NCI-H510A treated with DMSO at 0.1 percent for 48 hours (cell line): Measurements from ENCODE around the gene PHF11.

Experiments used
- DNase-seq: peaks from one replicate; lab custom pipeline; 2025; lab: John Stamatoyannopoulos, UW

Gene PHF11

DNA sequence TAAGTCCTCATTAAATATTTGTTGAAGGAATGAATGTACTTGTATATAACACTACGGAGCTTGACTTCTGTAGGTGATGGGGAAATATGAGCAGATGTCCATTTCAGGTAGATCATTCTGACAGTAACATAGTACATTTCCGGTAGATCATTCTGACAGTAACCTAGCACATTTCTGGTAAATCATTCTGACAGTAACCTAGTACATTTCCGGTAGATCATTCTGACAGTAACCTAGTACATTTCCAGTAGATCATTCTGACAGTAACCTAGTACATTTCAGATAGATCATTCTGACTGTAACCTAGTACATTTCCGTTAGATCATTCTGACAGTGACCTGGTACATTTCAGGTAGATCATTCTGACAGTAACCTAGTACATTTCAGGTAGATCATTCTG lies 2.5 kb downstream of the PHF11 start:
- DNase-seq = no peak

DNA sequence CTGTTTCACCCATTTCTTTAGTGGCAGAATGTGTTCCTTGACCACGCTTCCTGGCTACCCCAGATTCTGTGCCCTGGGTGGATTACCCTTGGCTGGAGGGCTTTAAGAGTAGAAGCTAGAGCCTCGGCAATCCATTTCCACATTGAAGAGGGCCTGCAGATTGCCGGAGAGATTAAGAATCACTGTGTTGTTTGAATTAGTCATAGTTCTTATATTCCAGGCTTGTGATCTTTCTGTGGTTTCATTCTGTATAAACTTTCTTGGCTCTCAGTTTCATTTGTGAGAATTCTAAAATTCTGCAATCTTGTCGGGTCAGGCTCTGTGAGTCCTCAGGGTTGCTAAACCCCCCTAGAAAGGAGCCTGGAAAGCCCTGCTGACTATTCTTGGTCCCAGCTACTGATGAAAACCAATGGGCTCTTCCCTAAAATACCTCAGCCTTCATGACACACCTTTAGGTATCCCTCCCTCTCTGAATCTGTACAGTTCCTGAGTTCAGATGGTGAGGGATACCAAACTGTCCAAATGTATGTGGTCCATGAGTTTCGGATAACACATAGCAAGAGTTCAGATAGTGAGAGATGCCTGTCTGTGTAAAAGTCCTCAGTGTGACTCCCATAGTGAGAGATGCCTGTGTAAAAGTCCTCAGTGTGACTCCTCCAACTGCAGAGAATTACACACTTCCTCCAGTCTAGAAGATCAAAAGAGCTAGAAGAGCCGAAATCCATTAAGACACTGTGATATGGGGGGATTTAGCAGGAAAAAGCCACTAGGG lies 4.3 kb downstream of the PHF11 start:
- no peak for DNase-seq

DNA sequence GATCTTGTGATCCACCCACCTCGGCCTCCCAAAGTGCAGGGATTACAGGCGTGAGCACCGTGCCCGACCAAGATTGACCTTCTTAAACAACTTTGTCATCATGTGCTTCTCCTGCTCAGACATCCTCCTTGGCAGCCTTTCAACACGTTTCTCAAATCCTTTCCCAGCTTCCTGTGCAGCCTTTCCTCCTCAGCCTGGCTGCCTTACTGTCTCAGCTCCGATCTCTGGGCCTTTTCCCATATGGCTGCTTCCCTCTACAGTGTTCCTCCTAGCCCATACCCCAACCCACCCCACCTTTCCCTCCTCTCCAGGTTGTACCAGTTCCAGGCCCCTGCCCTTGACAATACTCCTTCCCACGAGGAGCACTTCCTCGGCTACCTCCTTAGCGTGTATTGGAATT lies 7.2 kb downstream of the PHF11 start:
- no peak for DNase-seq

DNA sequence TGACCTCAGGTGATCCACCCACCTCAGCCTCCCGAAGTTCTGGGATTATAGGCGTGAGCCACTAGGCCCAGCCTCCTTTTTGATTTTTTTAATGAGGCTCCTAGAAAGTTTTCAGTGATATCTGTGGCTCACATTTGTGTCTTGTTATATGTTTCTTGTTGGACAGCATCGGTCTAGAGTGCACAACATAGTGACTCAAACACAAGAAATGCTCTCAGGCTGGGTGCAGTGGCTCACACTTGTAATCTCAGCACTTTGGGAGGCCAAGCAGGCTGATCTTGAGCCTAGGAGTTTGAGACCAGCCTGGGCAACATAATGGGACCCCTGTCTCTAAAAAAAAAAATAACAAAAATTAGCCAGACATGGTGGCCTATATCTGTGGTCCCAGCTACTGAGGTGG lies 8.2 kb downstream of the PHF11 start:
- DNase-seq = no peak

DNA sequence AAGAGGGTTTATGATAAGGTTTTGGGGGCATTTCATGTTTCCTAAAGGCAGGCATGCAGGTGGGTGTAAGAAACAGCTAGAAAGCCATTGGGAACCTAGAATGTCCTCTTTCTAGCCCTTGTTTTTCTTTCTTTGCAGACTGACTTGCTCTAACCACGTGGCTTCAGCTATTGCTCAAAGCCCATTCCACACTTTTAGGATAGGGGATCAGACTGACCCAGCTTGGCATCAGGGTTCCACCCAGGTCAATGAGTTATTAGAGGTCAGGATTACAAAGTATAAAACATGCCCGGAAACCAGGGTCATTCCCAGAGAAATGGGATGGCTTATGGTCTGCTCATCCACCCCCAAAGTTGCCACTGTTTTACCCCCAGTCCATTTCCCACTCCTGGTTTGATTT lies 16.8 kb downstream of the PHF11 start:
- DNase-seq = no peak

DNA sequence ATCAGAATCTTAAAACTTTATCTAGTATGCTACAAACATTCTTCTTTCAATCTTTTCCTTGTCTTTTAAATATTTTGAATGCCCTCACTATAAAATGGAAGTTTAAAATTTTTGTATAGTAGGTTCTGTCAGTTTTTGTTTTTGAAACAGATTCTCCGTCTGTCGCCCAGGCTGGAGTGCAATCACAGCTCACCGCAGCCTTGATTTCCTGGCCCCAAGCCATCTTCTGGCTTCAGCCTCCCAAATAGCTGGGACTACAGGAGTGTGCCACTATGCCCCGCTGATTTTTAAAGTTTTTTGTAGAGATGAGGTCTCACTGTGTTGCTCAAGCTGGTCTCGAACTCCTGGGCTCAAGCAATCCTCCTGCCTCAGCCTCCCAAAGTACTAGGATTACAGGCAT lies 20.7 kb downstream of the PHF11 start:
- no peak for DNase-seq

DNA sequence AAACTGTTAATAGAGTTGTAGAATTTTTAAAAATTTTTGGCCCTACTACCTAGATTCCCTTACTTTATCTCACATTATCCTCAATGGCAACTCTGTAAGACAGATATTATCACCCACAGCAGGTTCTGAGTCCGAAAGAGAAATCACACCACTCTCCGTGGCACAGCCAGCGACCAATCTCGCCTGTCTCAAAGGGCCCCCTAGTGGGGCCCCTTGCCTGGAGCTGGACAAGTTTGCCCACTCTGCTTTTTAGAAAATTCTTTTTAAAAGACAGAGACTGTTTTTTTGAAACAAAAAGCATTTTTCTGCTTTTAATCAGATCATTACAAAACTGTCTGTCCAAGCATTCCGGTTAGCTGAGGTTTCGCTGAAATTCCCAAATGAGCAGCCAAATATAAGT lies 21.7 kb downstream of the PHF11 start:
- DNase-seq = no peak

DNA sequence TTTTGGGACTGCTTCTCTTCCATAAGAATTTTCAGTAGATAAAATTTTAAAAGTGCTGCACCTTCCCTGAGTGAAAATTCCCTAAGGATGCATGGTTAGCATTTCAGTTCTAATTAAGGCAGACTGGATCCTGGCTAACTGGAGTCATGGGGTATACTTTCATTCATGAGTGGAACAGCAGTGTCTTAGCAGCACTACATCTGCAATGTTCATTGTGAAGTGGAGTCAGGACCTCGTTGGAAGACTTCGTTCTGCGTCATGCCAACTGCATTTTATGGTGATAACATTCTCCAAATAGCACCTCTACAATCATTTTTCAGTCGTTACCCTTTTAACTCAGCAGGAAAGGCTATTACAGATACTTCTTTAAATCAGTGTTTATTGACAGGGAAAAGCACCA lies 25.5 kb downstream of the PHF11 start:
- no peak for DNase-seq

DNA sequence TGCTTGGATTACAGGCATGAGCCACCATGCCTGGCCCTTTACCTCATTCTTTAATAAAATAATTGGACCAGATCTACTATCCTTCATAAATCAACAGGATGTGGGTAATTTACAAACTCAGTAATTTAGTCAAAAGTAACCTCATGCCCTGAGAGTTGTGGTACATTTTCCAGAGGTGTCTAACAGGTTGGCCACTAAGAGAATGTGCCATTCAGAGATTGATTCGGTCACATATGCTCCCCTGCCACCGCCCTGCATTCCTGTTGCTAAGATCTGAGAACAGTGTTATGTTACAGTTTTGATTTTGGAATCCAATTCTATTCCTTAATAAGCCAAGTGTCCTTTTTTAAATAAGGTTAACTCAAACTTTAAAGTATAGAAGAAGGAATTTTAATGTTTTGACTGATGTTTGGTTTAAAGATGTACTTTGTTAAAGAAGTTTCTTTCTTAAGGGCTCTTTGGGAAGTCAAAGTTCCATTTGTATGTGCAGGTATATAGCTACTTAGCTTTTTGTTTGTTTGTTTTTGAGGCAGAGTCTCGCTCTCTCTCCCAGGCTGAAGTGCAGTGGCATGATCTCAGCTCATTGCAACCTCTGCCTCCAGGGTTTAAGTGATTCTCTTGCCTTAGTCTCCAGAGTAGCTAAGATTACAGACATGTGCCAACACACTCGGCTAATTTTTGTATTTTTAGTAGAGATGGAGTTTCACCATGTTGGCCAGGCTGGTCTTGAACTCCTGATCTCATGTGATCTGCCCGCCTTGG lies 29.2 kb downstream of the PHF11 start:
- no peak for DNase-seq

DNA sequence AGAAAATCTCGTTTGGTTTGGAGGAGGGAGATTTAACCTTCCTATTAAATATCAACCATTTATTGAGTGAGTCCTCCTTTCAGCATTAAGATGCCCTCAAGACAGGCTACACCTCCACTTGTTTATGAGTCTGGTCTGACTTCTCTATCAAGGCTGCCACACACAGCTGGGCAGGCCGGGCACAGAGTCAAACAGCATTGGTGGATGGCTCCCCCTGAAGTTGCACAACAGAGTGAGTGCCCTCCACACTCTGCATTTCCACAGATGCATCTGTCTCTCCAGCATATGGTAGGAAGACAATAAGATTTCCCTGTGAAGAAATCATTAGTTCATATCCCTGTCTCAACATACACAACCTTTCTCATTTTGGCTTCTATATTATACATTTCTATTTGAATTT lies 31.4 kb downstream of the PHF11 start:
- no peak for DNase-seq

DNA sequence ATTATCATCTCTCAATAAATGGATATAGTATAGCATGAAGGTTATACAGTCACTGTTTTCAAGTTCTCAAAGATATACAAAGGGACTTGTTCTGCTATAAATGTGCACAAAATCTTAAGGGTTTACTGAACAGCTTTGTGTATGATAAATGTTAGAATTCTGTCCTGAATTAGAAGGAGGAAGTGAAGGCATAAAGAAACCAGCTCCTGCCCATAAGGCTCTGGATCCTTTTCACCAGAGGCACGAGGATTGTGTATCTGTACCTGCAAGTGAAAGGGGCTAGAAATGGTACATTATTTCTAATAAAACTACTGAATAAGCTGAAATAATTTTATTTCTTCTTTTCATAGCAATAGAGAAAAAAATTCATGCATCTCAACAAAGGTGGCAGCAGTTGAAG lies 32.4 kb downstream of the PHF11 start:
- DNase-seq = no peak

DNA sequence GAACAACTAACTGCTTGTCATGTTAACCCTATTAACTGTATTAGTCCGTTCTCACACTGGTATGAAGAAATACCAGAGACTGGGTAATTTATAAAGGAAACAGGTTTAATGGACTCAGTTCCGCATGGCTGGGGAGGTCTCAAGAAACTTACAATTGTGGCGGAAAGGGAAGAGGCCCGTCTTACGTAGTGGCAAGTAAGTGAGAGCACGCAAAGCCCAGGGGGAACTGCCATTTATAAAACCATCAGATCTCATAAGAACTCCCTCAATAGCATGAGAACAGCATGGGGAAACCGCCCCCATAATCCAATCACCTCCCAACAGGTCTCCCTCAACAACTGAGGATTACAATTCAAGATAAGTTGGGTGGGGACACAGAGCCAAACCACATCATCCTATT lies 34.7 kb downstream of the PHF11 start:
- DNase-seq = no peak

DNA sequence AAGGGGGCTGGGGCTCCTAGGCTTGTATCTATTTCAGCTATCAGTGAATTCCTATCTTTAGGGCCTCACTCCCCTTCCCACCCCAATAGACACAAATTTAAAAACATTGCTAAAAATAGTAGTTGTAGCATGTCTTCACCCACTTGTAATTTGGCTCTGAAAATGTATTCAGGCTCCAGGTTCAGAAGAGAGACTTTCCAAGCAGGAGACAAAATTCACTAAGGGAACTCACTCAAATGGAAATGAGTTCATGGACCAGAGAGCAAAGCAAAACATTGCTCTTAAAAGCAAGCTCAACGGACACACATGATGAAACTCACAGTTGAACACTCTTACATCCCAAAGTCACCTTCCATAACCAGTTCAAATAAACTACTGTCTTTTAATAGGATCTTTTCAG lies 36.8 kb downstream of the PHF11 start:
- no peak for DNase-seq

DNA sequence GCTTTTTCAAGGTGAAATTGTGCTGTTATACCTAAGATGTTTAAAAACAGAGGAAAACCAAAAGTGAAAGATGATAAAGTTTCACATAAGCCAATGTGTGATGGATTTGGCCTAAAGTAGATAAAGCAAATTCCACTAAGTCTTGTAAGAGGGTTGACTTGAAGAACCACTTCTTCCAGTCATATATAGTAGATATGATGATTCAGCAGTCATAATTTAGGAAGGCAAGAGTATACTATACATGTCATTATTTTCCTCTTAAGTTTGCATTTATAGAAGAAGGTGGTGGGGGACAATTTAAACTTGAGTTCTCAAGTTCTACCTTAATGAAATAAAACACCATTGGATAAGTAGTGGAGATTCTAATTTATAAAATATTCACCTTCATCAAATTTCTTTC lies 37.3 kb downstream of the PHF11 start:
- DNase-seq = no peak

DNA sequence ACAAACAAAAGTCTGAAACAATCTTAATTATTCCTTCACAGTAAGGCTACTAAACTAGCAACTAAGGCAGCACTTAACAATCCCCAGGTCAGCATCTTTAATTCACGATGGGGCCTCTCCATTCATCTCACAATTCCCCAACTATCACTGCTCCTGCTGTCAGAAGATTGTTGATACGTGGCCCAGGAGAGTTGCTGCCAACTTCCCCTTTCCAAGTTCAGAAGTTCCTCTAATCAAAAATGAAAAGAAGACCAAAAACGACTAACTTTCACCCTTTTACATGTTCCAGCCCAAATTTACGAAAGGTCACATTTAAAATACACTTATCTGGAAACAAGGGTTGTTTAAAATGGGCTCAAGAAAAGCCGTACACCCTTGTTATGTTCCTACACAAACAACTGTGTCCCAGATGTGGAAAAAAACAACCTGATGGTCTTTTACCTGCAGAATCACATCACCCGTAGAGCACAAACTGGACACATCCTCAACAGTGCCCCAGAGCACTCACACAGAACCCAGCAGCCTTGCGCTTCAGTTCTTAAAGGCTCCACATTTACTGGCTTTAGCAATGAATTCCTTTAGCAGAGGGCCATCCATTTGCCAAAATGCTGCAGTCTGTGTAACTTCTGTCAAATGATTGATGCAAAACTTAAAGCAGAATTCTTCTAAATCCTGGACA lies 38.0 kb downstream of the PHF11 start:
- DNase-seq = no peak

DNA sequence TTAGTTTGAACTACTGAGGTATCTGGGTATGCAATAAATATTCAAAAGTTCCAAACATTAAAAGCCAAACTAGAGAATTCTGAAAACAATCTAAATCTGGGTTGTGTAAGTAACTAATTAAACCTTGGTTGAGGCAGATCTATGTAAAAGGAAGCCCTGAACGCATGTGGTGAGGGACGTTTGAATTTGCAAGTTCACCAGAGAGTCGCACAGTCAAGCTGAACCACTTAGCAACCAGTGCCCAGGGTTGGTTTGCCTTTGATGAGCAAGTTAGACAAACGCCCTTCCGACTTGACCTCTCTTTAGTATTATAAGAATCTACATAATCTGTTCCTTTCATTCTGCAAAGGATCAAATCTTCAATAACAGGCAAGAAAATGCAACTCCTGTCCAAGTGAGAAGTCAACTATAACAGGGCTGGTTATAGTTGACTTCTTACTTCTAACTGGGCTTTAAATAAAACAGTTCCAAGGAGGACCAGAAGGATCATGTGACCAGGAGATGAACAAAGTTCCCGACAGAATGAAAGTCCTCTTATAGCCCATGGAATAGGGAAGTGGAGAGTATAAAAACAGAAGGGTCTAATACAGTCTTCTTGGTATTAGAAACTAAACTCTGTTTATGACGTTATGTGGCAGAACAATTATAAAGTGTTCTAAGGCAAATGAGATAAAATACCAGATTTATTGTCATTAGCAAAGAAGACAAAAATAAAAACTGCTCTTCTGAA lies 40.6 kb downstream of the PHF11 start:
- no peak for DNase-seq

DNA sequence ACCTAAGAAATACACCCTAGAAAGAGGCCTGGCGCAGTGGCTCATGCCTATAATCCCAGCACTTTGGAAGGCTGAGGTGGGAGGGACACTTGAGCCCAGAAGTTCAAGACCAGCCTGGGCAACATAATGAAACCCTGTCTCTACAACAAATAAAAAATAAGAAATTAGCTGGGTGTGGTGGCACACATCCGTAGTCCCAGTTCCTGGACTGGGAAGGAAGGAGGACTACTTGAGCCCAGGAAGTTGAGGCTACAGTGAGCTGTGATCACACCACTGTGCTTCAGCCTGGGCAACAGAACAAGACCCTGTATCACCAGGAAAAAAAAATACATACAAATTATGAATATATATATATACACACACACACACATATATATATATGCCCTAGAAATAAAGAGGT lies 42.7 kb downstream of the PHF11 start:
- DNase-seq = no peak

DNA sequence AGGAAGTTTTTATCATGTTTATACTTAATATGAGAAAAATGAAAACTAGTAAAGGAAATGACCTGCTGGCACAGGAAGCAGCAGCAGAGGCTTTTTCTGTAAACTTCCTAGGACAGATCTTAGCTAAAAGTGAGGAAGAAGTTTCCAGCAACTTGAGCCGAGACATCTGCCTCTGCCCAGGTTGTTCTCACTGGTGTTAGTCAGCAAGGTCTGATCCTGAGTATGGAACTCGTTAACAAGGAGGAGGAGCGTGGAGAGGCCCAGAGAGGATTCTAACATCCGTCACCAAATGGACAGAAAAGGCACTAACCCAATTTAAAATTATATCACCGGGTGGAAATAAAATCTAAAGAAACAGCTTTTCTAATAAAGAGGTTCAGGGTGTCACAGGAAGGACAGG lies 43.6 kb downstream of the PHF11 start:
- no peak for DNase-seq

DNA sequence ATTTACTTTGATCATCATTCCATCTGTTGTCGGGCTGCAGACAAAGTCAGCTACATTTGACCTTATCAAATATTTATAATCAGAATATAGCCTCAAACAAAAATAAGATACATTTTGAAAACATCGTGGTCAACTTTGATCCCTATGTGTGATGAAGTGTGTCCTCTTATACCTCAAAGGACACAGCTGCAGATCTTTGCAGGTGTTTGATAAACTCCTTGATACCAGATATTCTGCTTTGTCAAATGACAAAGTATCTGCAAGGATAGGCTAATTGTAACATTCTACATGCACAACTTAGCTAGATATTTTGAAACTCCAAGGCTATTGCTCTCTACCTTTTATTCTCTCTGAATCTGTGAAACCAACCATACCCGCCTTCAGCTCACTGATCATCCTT lies 44.0 kb downstream of the PHF11 start:
- DNase-seq = no peak

DNA sequence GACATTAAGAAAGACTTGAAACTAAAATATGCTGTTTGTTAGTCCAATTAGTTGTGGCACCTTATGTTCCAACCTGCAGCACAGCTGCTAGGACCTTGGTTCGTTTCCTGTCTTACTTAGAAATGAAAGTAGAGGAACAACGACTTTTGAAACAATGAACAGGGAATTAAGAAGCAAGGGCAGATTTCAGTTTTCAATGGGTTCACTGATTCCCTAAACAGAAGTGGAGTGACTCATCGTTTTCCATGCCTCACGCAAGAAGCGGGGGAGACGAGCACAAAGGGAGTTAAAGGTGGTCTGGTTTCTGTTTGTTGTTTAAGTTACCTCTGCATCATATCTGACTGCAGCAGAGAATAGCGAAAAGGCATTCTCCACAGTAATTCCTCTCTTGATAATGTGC lies 44.8 kb downstream of the PHF11 start:
- DNase-seq = no peak

DNA sequence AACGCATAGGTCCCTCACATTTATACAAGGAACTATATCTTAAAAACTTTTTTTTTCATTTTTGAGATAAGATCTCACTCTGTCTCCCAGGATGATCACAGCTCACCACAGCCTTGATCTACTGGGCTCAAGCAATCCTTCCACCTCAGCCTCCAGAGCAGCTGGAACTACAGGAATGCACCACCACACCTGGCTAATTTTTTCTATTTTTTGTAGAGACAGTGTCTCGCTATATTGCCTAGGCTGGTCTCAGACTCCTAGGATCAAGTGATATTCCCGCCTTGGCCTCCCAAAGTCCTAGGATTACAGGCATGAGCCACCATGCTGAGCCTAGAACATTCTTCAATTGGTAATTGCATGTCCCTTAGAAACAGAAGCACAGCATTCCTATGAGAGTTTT lies 47.9 kb downstream of the PHF11 start:
- DNase-seq = no peak

DNA sequence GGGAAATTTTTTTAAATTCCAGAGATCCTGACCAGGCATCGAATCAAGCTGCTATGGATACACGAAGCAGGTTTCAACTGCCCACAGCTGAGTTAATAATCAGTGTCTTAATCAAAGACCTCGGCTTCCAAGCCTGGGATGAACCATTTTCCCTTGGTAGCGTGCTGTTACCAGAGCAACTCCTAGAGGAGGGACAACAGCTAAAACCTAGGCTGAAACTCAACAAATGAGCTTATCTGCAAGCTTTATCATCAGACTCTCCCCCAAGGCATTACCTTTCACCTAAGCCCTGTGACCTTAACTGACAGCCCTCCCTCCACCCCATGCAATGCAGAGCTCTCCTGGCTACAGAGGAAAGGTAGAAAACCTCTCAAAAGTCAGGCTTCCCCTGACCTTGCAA lies 49.9 kb downstream of the PHF11 start:
- DNase-seq = no peak

DNA sequence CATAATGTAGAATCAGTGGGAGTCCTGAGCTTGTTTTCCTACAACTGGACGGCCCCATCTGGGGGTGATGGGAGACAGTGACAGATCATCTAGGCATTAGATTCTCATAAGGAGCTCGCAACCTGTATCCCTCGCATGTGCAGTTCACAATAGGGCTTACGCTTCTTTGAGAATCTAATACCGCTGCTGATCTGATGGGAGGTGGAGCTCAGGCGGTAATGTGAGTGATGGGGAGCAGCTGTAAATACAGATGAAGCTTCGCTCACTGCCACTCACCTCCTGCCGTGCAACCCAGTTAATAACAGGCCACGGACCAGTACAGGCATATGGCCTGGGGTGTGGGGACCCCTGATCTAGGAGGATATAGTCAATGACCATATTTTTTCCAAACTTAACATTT lies 50.8 kb downstream of the PHF11 start:
- no peak for DNase-seq
